ENCODE results near the gene AUP1.

Gene AUP1

GRCh38 chr2:74535440-74535965, 6.0 kb upstream of the AUP1 start:
- no peak for DNase-seq (ENCODE audit: low spot score)

DNA sequence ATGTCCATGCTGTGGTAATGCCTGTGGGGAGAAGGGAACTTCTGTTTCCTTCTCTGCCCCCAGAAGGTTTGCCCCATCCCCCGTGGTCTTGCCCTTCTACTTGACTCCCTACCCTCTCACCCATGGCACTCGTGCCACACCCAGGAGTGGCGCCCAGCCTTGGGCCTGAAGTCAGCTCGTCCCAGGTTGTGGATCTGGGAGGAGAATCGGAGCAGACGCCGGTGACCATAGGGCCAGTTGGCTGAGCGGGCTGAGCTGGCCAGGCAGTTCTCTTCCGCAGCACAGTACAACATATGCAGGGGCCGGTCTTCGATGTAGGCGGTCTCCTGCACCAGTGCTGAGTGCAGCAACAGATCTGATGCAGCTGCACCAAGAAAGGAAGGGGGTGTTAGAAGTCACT, 4.9 kb upstream of the AUP1 start:
- DNase-seq (ENCODE audit: low spot score): no peak

- no peak for DNase-seq (ENCODE audit: low spot score)
Measured at GRCh38 chr2:74533464-74533863, 4.0 kb upstream of the AUP1 start.

DNA sequence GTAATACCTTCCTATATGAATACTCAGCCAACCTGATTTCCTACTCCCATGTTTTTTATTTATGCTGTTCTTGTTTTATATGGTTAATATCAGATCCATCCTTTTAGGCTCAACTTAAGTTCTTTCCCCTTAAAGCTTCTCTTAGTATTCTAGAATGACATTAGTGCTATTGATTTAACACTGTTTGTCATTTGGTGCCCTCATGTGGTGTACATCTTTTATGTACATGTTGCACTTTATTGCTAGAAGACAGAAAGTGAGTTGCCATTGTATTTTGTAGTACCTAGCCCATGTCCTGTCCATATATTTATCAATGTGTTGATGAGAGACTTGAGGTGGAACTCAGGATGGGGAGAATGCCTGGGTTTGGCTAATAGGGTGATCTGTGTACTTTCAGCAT, 2.7 kb upstream of the AUP1 start:
- DNase-seq (ENCODE audit: low spot score): peak; percentile 40

GRCh38 chr2:74531666-74532065, 2.2 kb upstream of the AUP1 start:
- no peak for DNase-seq (ENCODE audit: low spot score)

DNA sequence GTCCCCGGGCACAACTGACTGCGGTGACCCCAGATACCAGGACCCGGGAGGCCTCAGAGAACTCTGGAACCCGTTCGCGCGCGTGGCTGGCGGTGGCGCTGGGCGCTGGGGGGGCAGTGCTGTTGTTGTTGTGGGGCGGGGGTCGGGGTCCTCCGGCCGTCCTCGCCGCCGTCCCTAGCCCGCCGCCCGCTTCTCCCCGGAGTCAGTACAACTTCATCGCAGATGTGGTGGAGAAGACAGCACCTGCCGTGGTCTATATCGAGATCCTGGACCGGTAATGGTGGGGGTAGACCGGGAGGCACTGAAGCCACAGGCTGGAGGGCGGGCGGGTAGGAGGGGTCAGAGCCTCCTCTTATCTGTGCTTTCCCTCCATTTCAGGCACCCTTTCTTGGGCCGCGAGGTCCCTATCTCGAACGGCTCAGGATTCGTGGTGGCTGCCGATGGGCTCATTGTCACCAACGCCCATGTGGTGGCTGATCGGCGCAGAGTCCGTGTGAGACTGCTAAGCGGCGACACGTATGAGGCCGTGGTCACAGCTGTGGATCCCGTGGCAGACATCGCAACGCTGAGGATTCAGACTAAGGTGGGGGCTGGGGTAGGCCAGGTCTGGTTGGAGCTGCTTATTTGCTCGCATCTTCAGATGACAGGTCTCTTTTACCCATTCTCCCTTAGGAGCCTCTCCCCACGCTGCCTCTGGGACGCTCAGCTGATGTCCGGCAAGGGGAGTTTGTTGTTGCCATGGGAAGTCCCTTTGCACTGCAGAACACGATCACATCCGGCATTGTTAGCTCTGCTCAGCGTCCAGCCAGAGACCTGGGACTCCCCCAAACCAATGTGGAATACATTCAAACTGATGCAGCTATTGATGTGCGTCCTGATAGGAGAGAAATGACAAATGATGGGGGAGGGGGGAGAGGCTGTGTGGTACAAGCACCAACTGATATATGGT, 1.0 kb upstream of the AUP1 start:
- DNase-seq (ENCODE audit: low spot score): peak; percentile 75

DNA sequence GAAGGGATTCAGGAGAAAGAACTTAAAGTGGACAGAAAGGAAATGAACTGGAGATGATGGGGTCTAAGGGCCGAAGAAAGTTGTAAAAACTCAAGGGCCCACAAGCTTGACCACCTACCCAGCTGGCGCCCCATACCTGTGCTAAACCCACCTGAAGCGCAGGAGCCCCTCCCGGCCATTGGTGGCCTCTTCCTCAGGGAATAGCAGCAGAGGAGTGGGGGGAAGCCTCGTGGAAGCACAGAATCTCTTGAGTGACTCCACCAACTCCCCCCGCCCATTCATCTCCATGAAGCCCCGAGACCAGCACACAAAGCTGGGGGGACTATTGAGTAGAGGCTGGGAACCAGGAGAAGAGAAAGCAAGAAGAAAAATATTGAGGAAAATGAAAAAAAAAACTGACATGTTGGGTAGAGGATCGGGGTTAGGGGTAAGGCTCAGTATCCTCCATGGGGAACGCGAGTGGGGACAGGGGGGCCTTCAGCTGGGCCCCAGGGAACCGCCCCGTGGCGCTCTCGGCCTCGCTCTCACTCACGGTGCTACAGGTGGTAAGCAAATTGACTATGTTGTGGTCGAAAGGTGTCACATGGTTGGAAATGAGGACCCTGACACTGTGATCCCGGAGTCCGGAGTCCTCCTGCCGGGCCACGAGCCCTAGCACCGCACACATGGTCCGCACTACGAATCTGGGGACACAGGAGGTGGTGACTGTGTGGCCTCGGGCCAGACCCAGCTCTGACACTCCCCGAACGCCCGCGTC, 728 bp downstream of the AUP1 start:
- no peak for DNase-seq (ENCODE audit: low spot score)

GRCh38 chr2:74527741-74528140, 1.8 kb downstream of the AUP1 start:
- no peak for DNase-seq (ENCODE audit: low spot score)

DNA sequence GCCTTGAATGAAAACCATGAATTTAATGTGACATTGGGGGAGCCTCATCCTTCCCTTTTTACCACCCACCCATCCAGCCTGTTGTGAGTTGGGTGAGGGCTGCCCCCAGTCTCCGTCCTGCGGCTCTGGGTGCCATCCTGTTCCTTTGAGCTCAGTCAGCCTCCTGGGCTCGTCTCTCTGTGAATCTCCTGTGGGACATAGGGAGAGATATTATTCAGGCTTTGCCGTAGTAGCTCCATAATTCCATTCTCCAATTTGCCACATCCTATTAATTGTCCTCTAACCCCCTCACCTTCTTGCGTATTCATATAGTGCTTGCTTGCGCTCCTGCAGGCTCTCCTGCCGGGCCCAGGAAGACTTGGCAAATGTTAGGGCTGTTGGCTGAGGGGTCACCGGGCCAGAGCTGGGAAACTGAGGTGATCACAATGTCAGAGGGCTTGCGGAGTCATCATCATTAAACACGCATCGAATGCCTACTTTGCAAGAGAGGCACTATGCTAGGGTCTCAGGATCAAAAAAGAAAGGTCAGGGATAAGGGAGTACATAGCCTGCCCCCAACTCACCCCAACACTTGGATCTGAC, 2.8 kb downstream of the AUP1 start:
- DNase-seq (ENCODE audit: low spot score): no peak

DNA sequence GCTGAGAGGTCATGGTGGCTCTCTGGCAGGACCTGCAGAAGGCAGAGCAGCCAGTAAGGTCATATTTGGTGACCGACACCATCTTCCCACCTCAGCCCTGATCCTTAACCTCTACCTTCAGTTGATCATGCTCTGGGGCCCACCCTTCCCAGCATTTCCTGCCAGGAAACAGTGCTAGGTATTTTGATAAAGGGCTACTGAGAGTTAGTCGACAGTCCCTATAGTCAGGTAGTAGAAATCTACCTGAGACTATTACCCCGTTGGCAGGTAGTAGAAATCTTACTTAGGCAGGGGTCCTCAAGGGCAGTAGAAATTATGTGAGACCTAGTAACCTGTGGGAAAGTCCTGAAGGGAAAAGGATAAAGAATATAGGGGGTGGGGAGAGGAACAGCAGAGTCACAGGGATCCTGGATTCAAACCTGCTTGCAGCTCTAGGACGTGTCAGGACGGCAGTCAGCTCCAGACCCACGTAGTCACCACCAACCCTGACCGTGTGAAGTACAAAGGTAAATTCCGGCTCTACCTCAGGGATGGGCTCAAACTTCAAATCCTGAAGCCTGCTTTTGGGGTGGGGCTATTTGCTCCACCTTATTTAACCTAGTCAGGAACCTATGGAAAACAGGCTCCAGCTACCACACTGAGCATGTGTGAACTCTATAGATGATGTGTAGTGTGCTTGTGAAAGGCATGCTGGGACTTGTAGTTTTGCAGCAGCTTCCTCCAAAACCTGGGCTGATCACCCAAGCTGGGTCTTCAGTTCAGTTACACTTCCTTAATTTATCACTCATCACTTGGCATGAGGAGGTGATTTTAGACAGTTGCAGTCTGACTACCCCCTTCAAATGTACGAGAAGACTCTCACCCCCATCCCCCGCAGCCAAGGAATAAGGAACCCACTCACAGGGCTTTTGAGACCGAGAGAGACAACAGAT, 3.5 kb downstream of the AUP1 start, which contains the start of gene DQX1:
Gene DQX1, minus strand, starts transcription at position 515 of the 932 bp plus-strand sequence. Its CDS starts 502 bp downstream, at position 13.
- peak; percentile 28 for DNase-seq (ENCODE audit: low spot score)

- no peak for DNase-seq (ENCODE audit: low spot score)
Measured at GRCh38 chr2:74524955-74525716, 4.4 kb downstream of the AUP1 start.

DNA sequence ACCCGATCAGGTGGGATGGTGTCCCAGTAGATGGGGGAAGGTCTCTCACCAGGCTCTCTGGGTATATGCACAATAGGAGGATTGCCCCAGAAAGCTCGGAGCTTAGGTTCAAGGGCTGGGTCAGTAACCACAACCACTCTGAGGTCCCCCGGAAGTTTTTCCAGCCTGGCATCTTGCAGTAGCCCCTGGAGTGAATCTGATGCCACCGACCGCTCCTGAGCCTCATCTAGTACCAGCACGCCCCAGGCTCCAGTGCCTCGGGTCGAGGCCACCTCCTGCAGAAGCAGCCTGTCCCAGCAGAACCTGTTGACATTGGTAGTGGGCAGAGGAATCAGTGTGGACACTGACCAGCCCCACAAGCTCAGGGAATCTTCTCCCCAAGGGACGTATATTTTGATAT, 5.5 kb downstream of the AUP1 start:
- no peak for DNase-seq (ENCODE audit: low spot score)

DNA sequence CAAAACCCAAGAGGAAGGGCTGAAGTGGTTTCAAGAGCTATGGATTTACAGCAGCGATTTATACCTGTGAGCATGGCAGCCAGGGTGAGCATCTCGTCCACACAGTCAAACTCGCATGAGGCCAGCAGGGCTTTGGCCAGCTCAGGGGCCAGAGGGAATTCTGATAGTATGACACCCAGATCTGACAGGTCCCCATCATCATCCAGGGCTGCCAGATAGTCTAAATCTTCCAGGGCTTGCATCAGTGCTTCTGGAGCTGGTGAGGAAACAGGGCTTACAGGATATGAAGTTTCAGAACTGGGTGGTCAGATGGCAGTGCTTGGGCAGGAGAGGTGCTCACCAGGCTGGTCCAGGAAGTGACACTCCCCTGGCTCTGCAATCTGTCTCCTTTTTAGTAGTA, 7.0 kb downstream of the AUP1 start:
- DNase-seq (ENCODE audit: low spot score): no peak

DNA sequence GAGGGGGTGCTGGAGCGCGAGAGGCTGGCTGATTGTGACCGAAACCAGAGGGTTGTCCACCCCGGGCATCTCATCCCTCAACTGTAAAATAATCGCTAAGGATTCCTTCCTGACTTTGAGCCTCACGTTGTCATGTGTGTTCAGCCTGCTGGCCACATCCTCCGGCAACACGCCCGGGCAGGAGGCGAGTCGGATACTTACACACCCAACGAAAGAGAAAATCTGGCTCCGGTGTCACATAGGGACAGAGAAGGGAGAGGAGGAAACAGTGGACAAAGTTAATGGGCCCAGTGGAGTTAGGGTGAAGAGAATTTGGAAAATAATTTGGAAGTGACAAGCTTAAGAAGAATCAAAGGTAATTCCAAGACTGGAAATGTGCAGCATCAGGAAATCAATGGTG, 12.9 kb downstream of the AUP1 start:
- DNase-seq (ENCODE audit: low spot score): no peak

GRCh38 chr2:74515981-74516633, 13.4 kb downstream of the AUP1 start:
- peak; percentile 83 for DNase-seq (ENCODE audit: low spot score)

DNA sequence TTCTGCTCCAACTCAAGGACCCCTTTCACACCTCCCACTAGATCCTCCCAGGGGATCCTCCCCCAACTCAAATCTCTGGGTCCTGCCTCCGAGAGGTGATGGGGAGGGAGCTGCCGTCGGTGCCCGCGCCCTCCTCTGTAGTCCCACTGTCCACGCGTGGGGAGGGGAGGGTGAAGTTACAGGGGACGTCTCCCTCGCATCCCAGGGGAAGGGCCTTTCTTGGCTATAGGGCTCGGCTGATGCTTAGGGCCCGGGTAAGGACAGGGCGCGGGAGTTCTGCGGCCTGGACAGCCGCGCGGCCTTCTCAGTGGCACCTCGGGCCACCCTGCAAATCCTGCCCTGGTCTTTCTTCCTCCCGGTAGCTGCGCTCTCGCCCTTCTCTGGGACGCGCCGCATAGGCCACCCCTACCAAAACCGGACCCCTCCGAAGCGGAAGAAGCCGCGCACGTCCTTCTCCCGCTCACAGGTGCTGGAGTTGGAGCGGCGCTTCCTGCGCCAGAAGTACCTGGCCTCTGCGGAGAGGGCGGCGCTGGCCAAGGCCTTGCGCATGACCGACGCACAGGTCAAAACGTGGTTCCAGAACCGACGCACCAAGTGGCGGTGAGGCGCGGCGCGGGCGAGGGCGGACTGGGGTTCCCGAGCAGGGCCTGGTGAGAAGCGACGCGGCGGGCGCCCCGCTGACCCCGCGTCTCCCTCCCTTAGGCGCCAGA, 14.1 kb downstream of the AUP1 start:
- DNase-seq (ENCODE audit: low spot score): no peak

GRCh38 chr2:74514368-74515270, 14.9 kb downstream of the AUP1 start, which contains the start of gene TLX2:
Gene TLX2 (plus strand): TSS chr2:74514450. CDS start chr2:74514807, 357 bp downstream.
- no peak for DNase-seq (ENCODE audit: low spot score)
